GM12875 (cell line): Measurements from ENCODE around the gene IFT74.

ENCODE experiments used
- H3K4me3 ChIP-seq: one replicate; pipeline ENCODE4 v1.5.1; 2011; ENCODE audit warnings: low read depth, low read length, control low read depth
- TF ChIP-seq, protein P1 (sequence below): IDR thresholded peaks from 2 replicates; pipeline ENCODE4 v1.5.1; 2011; ENCODE audit warnings: low read depth, mild to moderate bottlenecking, control low read depth, inconsistent platforms, low read length, moderate library complexity, borderline replicate concordance; ENCODE audit not compliant: insufficient read depth

IFT74 gene

DNA sequence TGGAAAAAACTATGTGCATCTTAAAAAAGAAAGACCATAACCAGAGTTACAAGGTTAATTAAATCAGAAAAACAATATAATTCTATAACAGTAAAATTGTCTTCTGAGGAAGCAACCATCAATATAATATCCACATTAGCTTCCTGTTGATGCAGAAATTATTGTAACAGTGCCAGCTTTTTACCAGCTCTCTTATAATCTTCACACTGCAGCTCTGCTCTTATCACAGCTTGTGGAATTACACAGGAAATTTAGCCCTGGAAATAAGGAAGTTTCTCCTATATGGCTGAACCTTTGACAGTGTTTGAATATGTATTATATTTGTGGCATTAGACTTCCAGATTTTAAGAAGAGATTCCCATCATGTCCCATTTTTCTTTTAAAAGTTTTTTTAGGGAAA, 103.7 kb downstream of the IFT74 start:
- H3K4me3 ChIP-seq, result no peak overlapping the region

DNA sequence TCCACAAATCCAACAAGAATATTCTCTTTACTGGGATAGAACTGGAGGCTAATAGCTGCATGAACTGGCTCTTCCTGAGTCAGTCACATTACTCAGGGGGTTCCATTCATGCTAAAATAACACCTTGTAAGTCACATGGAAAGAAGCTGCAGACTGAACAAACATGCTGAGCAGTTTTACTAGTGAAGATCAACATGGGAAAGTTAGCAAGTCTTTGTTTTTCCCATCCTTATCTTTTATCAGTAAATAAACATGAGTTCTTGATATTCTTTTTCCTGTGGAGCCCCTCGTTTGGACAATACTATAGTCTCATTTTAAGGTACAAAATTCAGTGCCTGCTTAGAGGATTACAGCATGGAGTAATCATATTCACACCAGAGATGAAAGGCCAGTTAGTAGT, 109.1 kb downstream of the IFT74 start:
- no peak overlapping the region for H3K4me3 ChIP-seq
- TF ChIP-seq, protein P1, sequence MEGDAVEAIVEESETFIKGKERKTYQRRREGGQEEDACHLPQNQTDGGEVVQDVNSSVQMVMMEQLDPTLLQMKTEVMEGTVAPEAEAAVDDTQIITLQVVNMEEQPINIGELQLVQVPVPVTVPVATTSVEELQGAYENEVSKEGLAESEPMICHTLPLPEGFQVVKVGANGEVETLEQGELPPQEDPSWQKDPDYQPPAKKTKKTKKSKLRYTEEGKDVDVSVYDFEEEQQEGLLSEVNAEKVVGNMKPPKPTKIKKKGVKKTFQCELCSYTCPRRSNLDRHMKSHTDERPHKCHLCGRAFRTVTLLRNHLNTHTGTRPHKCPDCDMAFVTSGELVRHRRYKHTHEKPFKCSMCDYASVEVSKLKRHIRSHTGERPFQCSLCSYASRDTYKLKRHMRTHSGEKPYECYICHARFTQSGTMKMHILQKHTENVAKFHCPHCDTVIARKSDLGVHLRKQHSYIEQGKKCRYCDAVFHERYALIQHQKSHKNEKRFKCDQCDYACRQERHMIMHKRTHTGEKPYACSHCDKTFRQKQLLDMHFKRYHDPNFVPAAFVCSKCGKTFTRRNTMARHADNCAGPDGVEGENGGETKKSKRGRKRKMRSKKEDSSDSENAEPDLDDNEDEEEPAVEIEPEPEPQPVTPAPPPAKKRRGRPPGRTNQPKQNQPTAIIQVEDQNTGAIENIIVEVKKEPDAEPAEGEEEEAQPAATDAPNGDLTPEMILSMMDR, result no peak

More for the DNA sequence above, 103.7 kb downstream of the IFT74 start:
- TF ChIP-seq, protein P1, result no peak

- no peak overlapping the region for H3K4me3 ChIP-seq
- TF ChIP-seq, protein P1, result no peak
Measured at GRCh38 chr9:27073841-27074728, 117.9 kb downstream of the IFT74 start.

DNA sequence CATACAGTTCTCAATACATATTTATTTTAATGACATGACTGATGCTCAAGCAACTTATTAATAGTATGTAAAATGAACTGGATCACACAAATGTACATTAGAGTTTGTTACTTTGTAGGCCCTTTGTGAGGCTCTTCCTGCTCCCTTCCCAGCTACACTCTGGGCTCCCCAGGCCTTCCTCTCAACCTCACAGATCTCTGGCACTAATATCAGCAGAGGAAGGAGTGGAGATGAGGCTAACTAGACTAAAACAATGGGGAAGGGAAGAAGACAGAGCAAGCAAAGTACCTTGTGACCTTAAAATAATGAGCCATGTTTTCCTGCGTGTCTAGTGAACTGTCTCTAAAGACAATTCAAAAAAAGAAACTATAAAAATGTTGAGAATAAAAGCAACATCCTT, 122.5 kb downstream of the IFT74 start:
- TF ChIP-seq, protein P1, result no peak
- no peak overlapping the region for H3K4me3 ChIP-seq

DNA sequence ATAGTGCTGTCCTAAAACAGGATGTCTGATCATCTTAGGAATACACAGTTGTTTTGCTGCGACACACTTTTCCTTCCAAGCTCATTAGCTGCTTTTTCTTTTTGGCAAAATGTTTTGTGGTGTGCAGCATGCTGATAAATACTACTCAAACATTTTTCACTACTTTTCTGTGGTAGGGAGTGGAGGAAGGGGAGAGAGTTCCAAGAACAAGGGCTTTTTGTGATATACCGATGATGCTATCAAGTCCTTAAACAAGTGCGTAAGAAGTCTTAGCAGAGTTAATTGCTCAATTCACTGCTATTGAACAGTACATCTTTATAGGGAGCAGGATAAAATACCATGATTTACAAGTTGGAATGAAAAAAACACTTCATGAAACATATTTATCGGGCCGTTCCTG, 129.2 kb downstream of the IFT74 start:
- no peak overlapping the region for H3K4me3 ChIP-seq
- TF ChIP-seq, protein P1, result no peak

DNA sequence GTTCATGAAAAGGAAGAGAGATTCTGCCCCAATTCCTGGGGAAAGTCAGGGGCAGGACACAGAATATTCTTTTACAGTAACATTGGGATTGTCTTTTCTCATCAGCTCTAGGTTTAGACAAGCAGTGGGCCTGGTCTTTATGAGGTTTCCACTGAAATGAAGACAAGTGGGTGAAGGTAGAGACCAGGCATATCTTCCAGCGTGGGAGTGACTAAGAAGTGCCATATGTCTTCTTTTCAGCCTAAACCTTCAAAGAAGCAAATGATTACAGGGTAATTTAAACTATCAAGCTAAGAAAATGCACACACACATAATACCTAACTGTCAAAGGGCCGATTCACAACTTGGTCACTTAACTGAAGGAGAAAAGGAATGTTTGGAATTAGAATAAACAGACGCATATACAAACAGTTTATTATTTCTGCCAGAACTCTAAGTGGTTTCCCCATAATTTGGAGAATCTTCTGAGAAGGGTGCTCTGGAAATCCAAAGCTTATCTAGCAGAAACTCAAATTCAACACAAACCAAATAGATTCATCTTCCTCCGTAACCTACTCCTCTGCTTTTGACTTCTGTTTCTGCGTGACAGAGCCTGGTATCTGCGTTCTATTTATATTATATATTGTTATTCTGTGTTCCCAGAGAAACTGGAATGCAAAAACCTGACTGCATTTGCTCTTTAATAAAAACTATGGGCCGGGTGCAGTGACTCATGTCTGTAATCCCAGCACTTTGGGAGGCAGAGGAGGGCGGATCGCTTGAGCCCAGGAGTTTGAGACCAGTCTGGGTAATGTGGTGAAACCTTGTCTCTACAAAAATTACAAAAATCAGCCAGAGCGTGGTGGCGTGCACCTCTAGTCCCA, 130.8 kb downstream of the IFT74 start:
- no peak overlapping the region for H3K4me3 ChIP-seq
- TF ChIP-seq, protein P1, result no peak

DNA sequence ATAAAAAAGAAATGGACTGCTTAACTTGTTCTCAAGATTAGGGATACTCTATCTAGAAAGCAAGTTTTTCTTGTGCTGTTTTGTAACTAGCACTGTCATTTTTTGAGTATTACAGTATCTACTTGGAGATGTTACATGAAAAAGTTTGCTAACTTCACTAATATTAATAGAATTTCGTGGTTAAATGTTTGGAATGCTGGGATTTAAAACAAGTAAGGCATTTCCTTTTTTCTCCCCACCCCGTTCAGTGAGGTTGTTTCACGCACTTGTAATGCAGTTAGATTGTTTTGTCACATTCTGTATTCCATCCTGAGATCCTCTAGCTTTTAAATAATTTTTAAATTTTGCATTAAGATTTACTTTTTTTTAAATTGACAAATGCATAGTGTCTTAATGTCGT, 132.8 kb downstream of the IFT74 start:
- no peak overlapping the region for H3K4me3 ChIP-seq
- TF ChIP-seq, protein P1, result no peak
